ENCODE measurements around the gene ABAT. TPM values are rescaled to one million over a fixed set of nuclear protein-coding genes. Genes with fewer than 3 reads are reported as not detected.

The ABAT gene
- total RNA-seq, 1 donor from 2014 or later: 23.3 TPM

GRCh38 chr16:8767176-8767575, 92.8 kb downstream of the ABAT start:
- Mint-ChIP-seq H3K4me3 (ENCODE audit: unreplicated experiment) (no peak overlapping the region), H3K9me3 (ENCODE audit: unreplicated experiment) (no peaks in the 10 kb centered on the region), H3K27ac (ENCODE audit: unreplicated experiment) (no peak overlapping the region), H3K27me3 (ENCODE audit: low read depth, unreplicated experiment) (no peaks in the 10 kb centered on the region), H3K4me1 (ENCODE audit: low read depth, unreplicated experiment) (no peaks in the 10 kb centered on the region), H3K36me3 (ENCODE audit: low read depth, unreplicated experiment) (peaks cover 17% of the 10 kb centered on the region)
- no peaks in the 10 kb centered on the region for H3K79me2 ChIP-seq (ENCODE audit: insufficient read depth, low read length)
- no peaks in the 10 kb centered on the region for H3K27me3 ChIP-seq (ENCODE audit: insufficient read depth, low read length)
- H3K9me3 ChIP-seq (ENCODE audit: insufficient read depth, low read depth, low read length): no peaks in the 10 kb centered on the region
- no peaks in the 10 kb centered on the region for H3K4me1 ChIP-seq (ENCODE audit: insufficient read depth, low read length)
- no peak overlapping the region for H3K9ac ChIP-seq (ENCODE audit: low read length)
- H3K36me3 ChIP-seq (ENCODE audit: insufficient read depth, low read length): no peaks in the 10 kb centered on the region
- DNase-seq (ENCODE audit: low read depth) (no peak), FAIRE-seq (no peak)
- no peak overlapping the region for H3K4me2 ChIP-seq (ENCODE audit: low read length)
- no peak overlapping the region for H3K27ac ChIP-seq (ENCODE audit: low read depth, low read length)
- no peak overlapping the region for H2AFZ ChIP-seq (ENCODE audit: low read depth, low read length)
- no peak overlapping the region for H3K4me3 ChIP-seq (ENCODE audit: insufficient read depth, low read depth, low read length)
- H4K20me1 ChIP-seq (ENCODE audit: insufficient read depth, low read length): no peaks in the 10 kb centered on the region
- TF ChIP-seq CTCF (IDR thresholded peaks at IDR 0.05; ENCODE audit: insufficient read depth, low read depth, low read length): no peak
- TF ChIP-seq EZH2 (IDR thresholded peaks at IDR 0.05; ENCODE audit: insufficient read depth, low read length): no peak

GRCh38 chr16:8768283-8768682, 93.9 kb downstream of the ABAT start:
- DNase-seq (ENCODE audit: low read depth) (no peak), FAIRE-seq (no peak)
- no peaks in the 10 kb centered on the region for H3K9me3 ChIP-seq (ENCODE audit: insufficient read depth, low read depth, low read length)
- H3K9me3 Mint-ChIP-seq (ENCODE audit: unreplicated experiment): no peaks in the 10 kb centered on the region
- no peaks in the 10 kb centered on the region for H3K4me1 Mint-ChIP-seq (ENCODE audit: low read depth, unreplicated experiment)
- H3K4me3 ChIP-seq (ENCODE audit: insufficient read depth, low read depth, low read length): no peak overlapping the region
- H2AFZ ChIP-seq (ENCODE audit: low read depth, low read length): no peak overlapping the region
- no peaks in the 10 kb centered on the region for H3K27me3 ChIP-seq (ENCODE audit: insufficient read depth, low read length)
- TF ChIP-seq EZH2 (IDR thresholded peaks at IDR 0.05; ENCODE audit: insufficient read depth, low read length) (no peak), CTCF (IDR thresholded peaks at IDR 0.05; ENCODE audit: insufficient read depth, low read depth, low read length) (no peak)
- peaks cover 17% of the 10 kb centered on the region for H3K36me3 Mint-ChIP-seq (ENCODE audit: low read depth, unreplicated experiment)
- no peak overlapping the region for H3K27ac ChIP-seq (ENCODE audit: low read depth, low read length)
- no peak overlapping the region for H3K27ac Mint-ChIP-seq (ENCODE audit: unreplicated experiment)
- H3K4me1 ChIP-seq (ENCODE audit: insufficient read depth, low read length): no peaks in the 10 kb centered on the region
- no peaks in the 10 kb centered on the region for H3K79me2 ChIP-seq (ENCODE audit: insufficient read depth, low read length)
- no peaks in the 10 kb centered on the region for H3K36me3 ChIP-seq (ENCODE audit: insufficient read depth, low read length)
- no peak overlapping the region for H3K9ac ChIP-seq (ENCODE audit: low read length)
- H4K20me1 ChIP-seq (ENCODE audit: insufficient read depth, low read length): no peaks in the 10 kb centered on the region
- no peak overlapping the region for H3K4me2 ChIP-seq (ENCODE audit: low read length)
- H3K27me3 Mint-ChIP-seq (ENCODE audit: low read depth, unreplicated experiment): no peaks in the 10 kb centered on the region
- no peak overlapping the region for H3K4me3 Mint-ChIP-seq (ENCODE audit: unreplicated experiment)

- H3K27ac ChIP-seq (ENCODE audit: low read depth, low read length): no peak overlapping the region
Measured at GRCh38 chr16:8768692-8769091, 94.3 kb downstream of the ABAT start.

More at GRCh38 chr16:8768692-8769091, 94.3 kb downstream of the ABAT start:
- no peak overlapping the region for H3K4me3 Mint-ChIP-seq (ENCODE audit: unreplicated experiment)
- H3K36me3 Mint-ChIP-seq (ENCODE audit: low read depth, unreplicated experiment): peaks cover 17% of the 10 kb centered on the region
- TF ChIP-seq CTCF (IDR thresholded peaks at IDR 0.05; ENCODE audit: insufficient read depth, low read depth, low read length): no peak
- TF ChIP-seq EZH2 (IDR thresholded peaks at IDR 0.05; ENCODE audit: insufficient read depth, low read length): no peak
- no peaks in the 10 kb centered on the region for H3K27me3 Mint-ChIP-seq (ENCODE audit: low read depth, unreplicated experiment)
- H3K4me1 Mint-ChIP-seq (ENCODE audit: low read depth, unreplicated experiment): no peaks in the 10 kb centered on the region
- H3K79me2 ChIP-seq (ENCODE audit: insufficient read depth, low read length): no peaks in the 10 kb centered on the region
- no peaks in the 10 kb centered on the region for H3K9me3 Mint-ChIP-seq (ENCODE audit: unreplicated experiment)
- no peak for FAIRE-seq
- H3K4me2 ChIP-seq (ENCODE audit: low read length): no peak overlapping the region
- no peaks in the 10 kb centered on the region for H3K9me3 ChIP-seq (ENCODE audit: insufficient read depth, low read depth, low read length)
- H3K4me3 ChIP-seq (ENCODE audit: insufficient read depth, low read depth, low read length): no peak overlapping the region
- H3K27ac Mint-ChIP-seq (ENCODE audit: unreplicated experiment): no peak overlapping the region
- no peak overlapping the region for H3K9ac ChIP-seq (ENCODE audit: low read length)
- no peaks in the 10 kb centered on the region for H4K20me1 ChIP-seq (ENCODE audit: insufficient read depth, low read length)
- H2AFZ ChIP-seq (ENCODE audit: low read depth, low read length): no peak overlapping the region
- H3K27me3 ChIP-seq (ENCODE audit: insufficient read depth, low read length): no peaks in the 10 kb centered on the region
- H3K4me1 ChIP-seq (ENCODE audit: insufficient read depth, low read length): no peaks in the 10 kb centered on the region
- H3K36me3 ChIP-seq (ENCODE audit: insufficient read depth, low read length): no peaks in the 10 kb centered on the region
- DNase-seq (ENCODE audit: low read depth): no peak
